Keratinocyte (primary cell): Measurements from ENCODE around the gene SHCBP1. TPM values are rescaled to one million over a fixed set of nuclear protein-coding genes. Genes with fewer than 3 reads are reported as not detected.

ENCODE experiments used
- DNase-seq: peaks from one replicate; pipeline ENCODE4 v3.0.0-alpha.2; 2011; ENCODE audit warnings: low read depth, missing footprints, low spot score
- FAIRE-seq: peaks from 2 replicates; lab custom pipeline; 2011; peaks lifted over from hg19 to GRCh38; lab: Jason Lieb, UNC
- H2AFZ ChIP-seq: 2 replicates; pipeline ENCODE4 v1.6.0; 2012; ENCODE audit warnings: low read length, control low read depth, inconsistent platforms; ENCODE audit not compliant: control insufficient read depth
- H3K27ac ChIP-seq: 2 replicates; pipeline ENCODE4 v1.5.1; 2011; ENCODE audit warnings: low read length; ENCODE audit not compliant: control insufficient read depth, insufficient read depth
- H3K27me3 ChIP-seq: 3 replicates; pipeline ENCODE4 v1.6.0; 2011; ENCODE audit warnings: low read length; ENCODE audit not compliant: control insufficient read depth, insufficient read depth; ENCODE audit errors: extremely low read depth
- H3K36me3 ChIP-seq, 2 experiments: 2 replicates in 1 of 2; 3 replicates in 1 of 2; pipeline ENCODE4 v1.5.1; 2011; ENCODE audit warnings: low read length in 2 of 2, mild to moderate bottlenecking in 1 of 2; ENCODE audit not compliant: control insufficient read depth in 2 of 2, insufficient read depth in 2 of 2; ENCODE audit errors: extremely low read depth in 1 of 2
- H3K4me1 ChIP-seq: 3 replicates; pipeline ENCODE4 v1.5.1; 2011; ENCODE audit warnings: low read length; ENCODE audit not compliant: control insufficient read depth, insufficient read depth; ENCODE audit errors: extremely low read depth
- H3K4me2 ChIP-seq: 3 replicates; pipeline ENCODE4 v1.6.0; 2011; ENCODE audit warnings: low read depth, low read length; ENCODE audit not compliant: control insufficient read depth, insufficient read depth; ENCODE audit errors: extremely low read depth
- H3K4me3 ChIP-seq, 3 experiments: fragments of 200-600 bp in 1 of 3; sonication (generic) in 1 of 3; 2 replicates in 2 of 3; 3 replicates in 1 of 3; pipeline ENCODE4 v1.5.1; 2011 to 2016; ENCODE audit warnings: low read length in 3 of 3, mild to moderate bottlenecking in 3 of 3, control low read depth in 2 of 3, inconsistent platforms in 1 of 3, low read depth in 1 of 3, mixed read lengths in 1 of 3, mixed run types in 1 of 3, moderate library complexity in 1 of 3; ENCODE audit not compliant: control insufficient read depth in 2 of 3, insufficient read depth in 2 of 3; ENCODE audit errors: extremely low read depth in 1 of 3
- H3K79me2 ChIP-seq: 2 replicates; pipeline ENCODE4 v1.6.0; 2012; ENCODE audit warnings: low read length; ENCODE audit not compliant: control insufficient read depth, insufficient read depth
- H3K9ac ChIP-seq: 3 replicates; pipeline ENCODE4 v1.6.0; 2011; ENCODE audit warnings: low read length; ENCODE audit not compliant: control insufficient read depth, insufficient read depth; ENCODE audit errors: extremely low read depth
- H3K9me1 ChIP-seq: 3 replicates; pipeline ENCODE4 v1.6.0; 2011; ENCODE audit warnings: low read length; ENCODE audit not compliant: control insufficient read depth, insufficient read depth; ENCODE audit errors: extremely low read depth
- H3K9me3 ChIP-seq: 2 replicates; pipeline ENCODE4 v1.5.1; 2012; ENCODE audit warnings: low read depth, low read length; ENCODE audit not compliant: control insufficient read depth
- H4K20me1 ChIP-seq: 3 replicates; pipeline ENCODE4 v1.6.0; 2011; ENCODE audit warnings: low read length; ENCODE audit not compliant: control insufficient read depth, insufficient read depth; ENCODE audit errors: extremely low read depth
- EZH2 ChIP-seq: IDR thresholded peaks from one replicate; pipeline ENCODE4 v1.6.1; 2012; ENCODE audit warnings: inconsistent platforms, mild to moderate bottlenecking, low read length, moderate library complexity
- dilution Hi-C: fragments of 300-500 bp; cut with MboI; formaldehyde crosslinking; loops from one replicate; pipeline ENCODE4 v1.7.0; 2020; ENCODE audit warnings: low sequenced_read_pairs; ENCODE audit not compliant: extremely low pct_ligation_motif_present
- polyA minus RNA-seq, 3 experiments: library from RNA; depleted of rRNA, polyadenylated mRNA; stranded (reverse); fragments of >200 nt; gene quantifications; 1 replicate in 1 of 3; 2 replicates in 1 of 3; 3 replicates in 1 of 3; pipeline ENCODE4 v1.2.3, GENCODE V29; 2011
- polyA plus RNA-seq, 5 experiments: library from polyadenylated mRNA; depleted of rRNA in 3 of 5; stranded (reverse) in 3 of 5; stranded (forward) in 1 of 5; unstranded in 1 of 5; fragments of >200 nt; gene quantifications; 1 replicate in 1 of 5; 2 replicates in 3 of 5; 3 replicates in 1 of 5; pipeline versions ENCODE4 v1.2.1 to v1.2.3, GENCODE V29; 2011 to 2012; ENCODE audit warnings: missing spikeins in 2 of 5, low read depth in 1 of 5, low replicate concordance in 1 of 5
- TF ChIP-seq, protein P1 (sequence below), 3 experiments: IDR thresholded peaks in 1 of 3; conservative IDR thresholded peaks in 1 of 3; optimal IDR thresholded peaks in 1 of 3; 2 replicates in 2 of 3; 3 replicates in 1 of 3; pipeline versions ENCODE3 to v1.5.1; 2011; ENCODE audit warnings: low read length in 3 of 3, mild to moderate bottlenecking in 3 of 3, moderate library complexity in 2 of 3, control low read depth in 1 of 3, inconsistent platforms in 1 of 3; ENCODE audit not compliant: insufficient read depth in 2 of 3; ENCODE audit errors: extremely low read depth in 1 of 3

Gene SHCBP1, protein sequence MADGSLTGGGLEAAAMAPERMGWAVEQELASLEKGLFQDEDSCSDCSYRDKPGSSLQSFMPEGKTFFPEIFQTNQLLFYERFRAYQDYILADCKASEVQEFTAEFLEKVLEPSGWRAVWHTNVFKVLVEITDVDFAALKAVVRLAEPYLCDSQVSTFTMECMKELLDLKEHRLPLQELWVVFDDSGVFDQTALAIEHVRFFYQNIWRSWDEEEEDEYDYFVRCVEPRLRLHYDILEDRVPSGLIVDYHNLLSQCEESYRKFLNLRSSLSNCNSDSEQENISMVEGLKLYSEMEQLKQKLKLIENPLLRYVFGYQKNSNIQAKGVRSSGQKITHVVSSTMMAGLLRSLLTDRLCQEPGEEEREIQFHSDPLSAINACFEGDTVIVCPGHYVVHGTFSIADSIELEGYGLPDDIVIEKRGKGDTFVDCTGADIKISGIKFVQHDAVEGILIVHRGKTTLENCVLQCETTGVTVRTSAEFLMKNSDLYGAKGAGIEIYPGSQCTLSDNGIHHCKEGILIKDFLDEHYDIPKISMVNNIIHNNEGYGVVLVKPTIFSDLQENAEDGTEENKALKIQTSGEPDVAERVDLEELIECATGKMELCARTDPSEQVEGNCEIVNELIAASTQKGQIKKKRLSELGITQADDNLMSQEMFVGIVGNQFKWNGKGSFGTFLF
- 2.9 to 18.0 TPM (median 12.5 TPM) in 3 replicates for polyA plus RNA-seq
- polyA plus RNA-seq (2011; ENCODE audit: low read depth), result 0.87 TPM
- 3.4 and 5.7 TPM in 2 replicates for polyA plus RNA-seq (2011; cell fraction: cytosol; rRNA removed)
- 3.4 and 4.2 TPM in 2 replicates for polyA plus RNA-seq (2011; cell fraction: nucleus; rRNA removed)
- 0.32 and 11.1 TPM in 2 replicates for polyA plus RNA-seq (2012; ENCODE audit: low replicate concordance)
- polyA minus RNA-seq, result 7.1 to 15.5 TPM (median 11.2 TPM) in 3 replicates
- 4.6 TPM for polyA minus RNA-seq (2011; cell fraction: cytosol; rRNA and poly(A)+ RNA removed)
- 3.2 and 4.0 TPM in 2 replicates for polyA minus RNA-seq (2011; cell fraction: nucleus; rRNA and poly(A)+ RNA removed)

DNA sequence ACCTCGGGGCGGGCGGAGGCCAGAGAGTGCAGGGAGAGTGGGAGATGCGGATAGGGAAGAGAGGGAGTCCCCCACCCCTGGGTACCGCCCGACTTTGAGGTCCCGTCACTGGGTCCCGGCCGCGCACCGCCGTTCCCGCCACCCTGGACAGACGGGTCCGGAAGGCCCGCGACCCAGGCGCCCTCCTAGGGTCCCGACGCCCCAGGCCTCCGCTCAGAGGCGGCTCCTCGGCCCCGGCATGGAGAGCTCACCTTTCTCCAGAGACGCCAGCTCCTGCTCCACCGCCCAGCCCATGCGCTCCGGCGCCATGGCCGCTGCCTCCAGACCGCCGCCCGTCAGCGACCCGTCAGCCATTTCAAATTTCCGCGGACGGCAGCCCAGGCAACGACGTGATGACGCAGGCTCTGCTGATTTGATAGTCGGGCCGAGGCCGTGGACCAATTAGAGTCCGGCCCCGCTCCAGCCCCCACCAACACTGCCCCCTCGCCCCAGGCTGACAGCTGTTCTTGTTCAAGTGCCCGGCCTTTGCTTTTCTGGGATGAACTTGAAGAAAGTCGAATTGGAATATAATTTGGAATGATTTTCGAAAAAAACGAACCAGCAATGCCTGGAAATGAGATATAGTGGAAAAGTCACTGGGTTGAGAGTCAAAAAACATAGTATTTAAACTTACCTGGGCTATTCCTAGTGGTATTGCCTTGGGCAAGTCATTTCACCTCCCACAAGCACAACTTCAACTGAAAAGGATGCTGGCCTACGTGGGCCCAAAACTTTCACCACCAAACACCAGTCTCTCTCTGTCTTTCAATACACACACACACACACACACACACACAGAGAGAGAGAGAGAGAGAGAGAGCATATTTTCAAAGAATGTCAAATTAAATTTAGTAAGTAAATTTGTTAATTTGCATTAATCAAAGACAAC, at the start of gene SHCBP1:
SHCBP1 (minus strand) TSS at position 374 of the 928 bp plus-strand sequence; CDS start at position 354, 20 bp downstream.
- Histone ChIP-seq H3K9me3 (no peaks in the 10 kb centered on the region), H3K9me1 (no peaks in the 10 kb centered on the region), H3K79me2 (peaks cover 21% of the 10 kb centered on the region), H3K4me1 (peaks cover 3% of the 10 kb centered on the region), H3K9ac (peak within 1 kb of the TSS; percentile 71), H4K20me1 (no peaks in the 10 kb centered on the region), H3K36me3 (peaks cover 2% of the 10 kb centered on the region in 2 experiments), H2AFZ (peak within 1 kb of the TSS; percentile 75), H3K27me3 (no peaks in the 10 kb centered on the region), H3K4me2 (peak within 1 kb of the TSS; percentile 87), H3K27ac (peak within 1 kb of the TSS; percentile 75), H3K4me3 (peak within 1 kb of the TSS; percentile 75 to 88 (median 86))
- dilution Hi-C loops, result no loop called here
- no peak for FAIRE-seq
- TF ChIP-seq, protein P1, sequence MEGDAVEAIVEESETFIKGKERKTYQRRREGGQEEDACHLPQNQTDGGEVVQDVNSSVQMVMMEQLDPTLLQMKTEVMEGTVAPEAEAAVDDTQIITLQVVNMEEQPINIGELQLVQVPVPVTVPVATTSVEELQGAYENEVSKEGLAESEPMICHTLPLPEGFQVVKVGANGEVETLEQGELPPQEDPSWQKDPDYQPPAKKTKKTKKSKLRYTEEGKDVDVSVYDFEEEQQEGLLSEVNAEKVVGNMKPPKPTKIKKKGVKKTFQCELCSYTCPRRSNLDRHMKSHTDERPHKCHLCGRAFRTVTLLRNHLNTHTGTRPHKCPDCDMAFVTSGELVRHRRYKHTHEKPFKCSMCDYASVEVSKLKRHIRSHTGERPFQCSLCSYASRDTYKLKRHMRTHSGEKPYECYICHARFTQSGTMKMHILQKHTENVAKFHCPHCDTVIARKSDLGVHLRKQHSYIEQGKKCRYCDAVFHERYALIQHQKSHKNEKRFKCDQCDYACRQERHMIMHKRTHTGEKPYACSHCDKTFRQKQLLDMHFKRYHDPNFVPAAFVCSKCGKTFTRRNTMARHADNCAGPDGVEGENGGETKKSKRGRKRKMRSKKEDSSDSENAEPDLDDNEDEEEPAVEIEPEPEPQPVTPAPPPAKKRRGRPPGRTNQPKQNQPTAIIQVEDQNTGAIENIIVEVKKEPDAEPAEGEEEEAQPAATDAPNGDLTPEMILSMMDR (optimal IDR thresholded peaks at IDR 0.05 in 1 of 3, IDR thresholded peaks at IDR 0.05 in 1 of 3, conservative IDR thresholded peaks at IDR 0.05 in 1 of 3; ENCODE audit: extremely low read depth in 1 of 3, insufficient read depth in 2 of 3, low read length in 3 of 3), result peak in 1 of 3 experiments; percentile 1
- no peak for TF ChIP-seq EZH2
- peak; percentile 4 for DNase-seq

DNA sequence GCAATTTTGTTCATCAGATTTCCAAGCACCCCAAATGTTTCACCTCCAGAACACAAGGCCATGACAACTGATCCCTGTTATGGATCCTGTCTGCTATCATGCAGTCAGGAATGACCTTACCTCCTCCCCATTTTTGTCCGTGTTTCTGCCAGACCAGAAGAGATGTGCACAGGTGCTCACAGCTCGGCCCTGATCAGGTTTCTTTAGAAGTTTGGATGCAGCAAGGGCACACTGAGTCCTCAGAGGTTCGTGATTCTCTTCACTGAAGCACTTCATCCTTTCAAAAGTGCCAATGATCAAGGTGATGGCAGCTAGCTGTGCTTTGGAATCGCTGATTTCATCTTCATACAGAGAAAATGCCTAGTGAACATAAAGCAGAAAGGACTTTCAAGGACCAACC, 40.9 kb upstream of the SHCBP1 start:
- no peaks in the 10 kb centered on the region for H3K4me1 ChIP-seq
- H3K9me1 ChIP-seq, result no peaks in the 10 kb centered on the region
- no peak for FAIRE-seq
- peaks cover 7 to 15% of the 10 kb centered on the region in 2 experiments for H3K36me3 ChIP-seq
- dilution Hi-C loops, result no loop called here
- no peaks in the 10 kb centered on the region for H3K9me3 ChIP-seq
- H3K27me3 ChIP-seq, result no peaks in the 10 kb centered on the region
- TF ChIP-seq, protein P1 (optimal IDR thresholded peaks at IDR 0.05 in 1 of 3, IDR thresholded peaks at IDR 0.05 in 1 of 3, conservative IDR thresholded peaks at IDR 0.05 in 1 of 3; ENCODE audit: extremely low read depth in 1 of 3, insufficient read depth in 2 of 3, low read length in 3 of 3), result no peak
- no peak for TF ChIP-seq EZH2
- no peaks in the 10 kb centered on the region for H3K79me2 ChIP-seq
- no peak overlapping the region for H2AFZ ChIP-seq
- H3K4me2 ChIP-seq, result no peak overlapping the region
- no peak overlapping the region for H3K27ac ChIP-seq
- no peak for DNase-seq
- no peak overlapping the region for H3K9ac ChIP-seq
- no peaks in the 10 kb centered on the region for H4K20me1 ChIP-seq
- H3K4me3 ChIP-seq, result no peak overlapping the region
